SW 1271 (cell line): ENCODE results near the gene FOXK1.

ENCODE experiments used
- DNase-seq, 2 experiments: peaks; one replicate each; lab custom pipeline; 2025; lab: John Stamatoyannopoulos, UW

FOXK1 gene

DNA sequence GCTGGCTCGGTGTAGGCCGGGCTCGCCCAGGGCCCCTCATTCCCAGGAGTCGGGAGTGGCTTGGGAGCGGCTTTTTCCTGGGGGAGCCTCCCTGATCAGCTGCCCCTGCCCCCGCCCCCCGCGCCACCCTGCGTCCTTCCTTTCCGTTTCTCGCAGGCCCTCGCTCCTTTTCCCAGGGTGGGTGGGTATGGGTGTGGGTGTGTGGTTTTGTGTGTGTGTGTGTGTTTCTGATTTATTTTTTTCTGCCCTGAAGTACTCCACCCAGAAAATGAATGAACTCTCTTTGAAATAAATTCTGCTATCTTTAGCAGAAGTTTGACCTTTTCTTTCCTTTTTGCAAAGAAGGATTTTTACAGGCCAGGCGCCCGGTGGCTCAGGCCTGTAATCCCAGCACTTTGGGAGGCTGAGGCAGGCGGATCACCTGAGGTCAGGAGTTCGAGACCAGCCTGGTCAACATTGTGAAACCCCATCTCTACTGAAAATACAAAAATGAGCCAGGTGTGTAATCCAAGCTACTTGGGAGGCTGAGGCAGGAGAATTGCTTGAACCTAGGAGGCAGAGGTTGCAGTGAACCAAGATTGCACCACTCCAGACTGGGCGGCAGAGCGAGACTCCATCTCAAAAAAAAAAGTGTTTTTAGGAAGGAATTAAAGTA is 63.3 kb downstream of the FOXK1 start:
- no peak for DNase-seq

GRCh38 chr7:4745971-4746919 is 64.2 kb downstream of the FOXK1 start:
- DNase-seq = peak; percentile 56 to 72

- DNase-seq = no peak
Observed at GRCh38 chr7:4747013-4747412, 64.9 kb downstream of the FOXK1 start.

GRCh38 chr7:4747746-4748145 is 65.7 kb downstream of the FOXK1 start:
- no peak for DNase-seq

DNA sequence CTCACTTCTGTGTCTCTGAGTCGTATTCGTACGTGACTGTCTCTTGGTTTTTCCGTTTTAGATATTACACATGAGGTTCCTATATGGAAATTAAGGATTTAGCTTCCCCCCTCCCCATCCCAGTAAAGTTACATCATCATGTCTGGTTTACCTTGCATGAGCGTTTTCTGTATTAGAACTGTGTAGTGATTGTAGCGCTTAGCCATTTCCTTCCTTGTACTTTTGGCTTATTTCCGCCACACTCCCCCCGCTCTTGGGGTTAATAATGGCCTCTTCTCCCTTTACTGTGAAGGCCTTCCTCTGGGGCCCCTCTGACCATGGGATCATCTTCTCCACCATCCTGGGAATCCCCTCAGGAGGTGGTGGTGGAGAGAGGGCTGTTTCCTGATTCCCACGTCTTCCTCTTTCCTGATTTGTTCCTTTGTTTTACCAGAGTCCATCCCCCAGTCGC is 66.2 kb downstream of the FOXK1 start:
- DNase-seq = no peak

DNA sequence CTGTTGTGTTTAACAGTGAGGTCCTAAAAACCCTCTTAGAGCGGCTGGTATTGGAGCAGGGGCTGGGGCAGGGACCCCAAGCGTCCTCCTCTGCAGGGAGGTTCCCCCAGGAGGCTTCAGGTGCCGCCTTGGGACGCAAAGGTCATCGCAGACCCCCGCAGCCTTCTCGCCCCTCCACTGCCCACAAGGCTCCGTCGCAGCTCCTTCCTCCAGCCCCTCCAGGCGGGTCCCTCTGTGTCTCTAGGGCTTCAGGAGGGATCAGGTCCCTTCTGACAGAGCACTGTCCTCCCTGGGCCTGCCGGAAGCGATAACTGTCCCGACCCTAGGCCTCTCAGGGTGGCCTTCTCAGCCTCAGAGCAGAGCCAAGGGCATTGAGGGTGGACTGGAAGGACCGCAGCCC is 67.3 kb downstream of the FOXK1 start:
- DNase-seq = no peak

GRCh38 chr7:4749798-4750197 is 67.7 kb downstream of the FOXK1 start:
- DNase-seq = no peak

DNA sequence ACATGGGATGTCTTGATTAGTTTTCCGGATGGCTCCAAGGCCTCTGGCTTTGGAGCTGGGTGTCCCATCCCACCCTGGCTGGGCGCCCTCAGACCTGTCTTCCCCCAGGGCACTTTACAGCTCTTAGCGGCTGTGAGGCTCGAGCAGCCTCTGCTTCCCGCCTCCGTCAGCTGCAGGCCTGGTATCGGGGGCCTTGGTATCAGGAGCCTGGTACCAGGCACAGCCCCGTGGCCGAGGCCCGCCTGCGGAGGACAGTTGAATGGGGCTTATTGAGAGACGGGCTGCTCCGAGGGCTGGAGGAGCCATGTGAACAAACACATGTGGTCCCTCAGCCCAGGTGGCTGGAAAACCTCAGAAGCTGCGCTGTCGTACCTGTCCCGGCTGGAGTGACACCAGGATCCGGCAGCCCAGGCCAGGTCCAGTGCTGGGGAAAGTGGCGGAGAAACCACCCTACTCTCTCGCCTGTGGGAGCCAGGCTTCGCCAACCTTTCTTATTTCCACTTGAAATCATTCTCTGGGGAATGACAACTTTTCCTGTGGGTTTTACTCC is 69.4 kb downstream of the FOXK1 start:
- DNase-seq = no peak

DNA sequence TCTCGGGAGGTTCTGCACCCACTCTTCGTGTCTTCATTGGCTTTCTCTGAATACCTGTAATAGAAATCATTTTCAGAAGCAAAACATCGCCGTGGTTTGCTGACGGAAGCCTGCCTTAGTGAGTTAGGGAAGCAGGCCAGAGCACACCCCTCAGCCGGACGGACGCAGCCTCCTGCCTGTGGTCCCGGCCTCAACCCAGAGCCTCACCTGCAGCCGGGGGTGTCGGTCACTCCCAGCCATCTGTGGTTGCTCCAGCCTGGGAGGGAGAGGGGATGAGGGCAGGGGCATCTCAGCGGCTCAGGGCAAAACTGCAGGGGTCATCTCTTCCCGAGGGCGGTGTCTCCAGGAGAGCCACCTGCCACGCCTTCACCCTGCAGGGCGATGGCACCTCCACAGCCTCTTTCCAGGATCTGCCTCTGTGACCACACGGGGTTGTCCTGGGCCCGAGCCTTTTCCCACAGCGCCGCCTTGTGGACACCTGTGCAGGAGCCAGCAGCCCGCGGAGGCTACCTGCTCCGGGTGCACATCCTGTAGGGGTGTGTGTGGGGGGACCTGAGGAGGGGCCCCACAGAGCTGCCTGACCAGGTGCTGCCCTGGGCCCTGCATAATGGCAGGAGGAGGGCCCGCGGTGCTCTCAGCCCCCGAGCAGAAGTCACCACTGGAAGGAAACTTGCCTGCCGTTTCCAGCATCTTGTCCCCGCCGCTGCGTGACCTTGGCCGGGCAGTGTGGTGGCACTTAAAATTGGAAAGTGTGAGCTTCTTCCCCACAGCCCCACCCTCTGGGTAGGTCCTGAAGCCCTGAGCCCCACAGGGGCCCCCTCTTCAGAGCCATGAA is 71.7 kb downstream of the FOXK1 start:
- peak in 1 of 2 experiments; percentile 58 for DNase-seq

DNA sequence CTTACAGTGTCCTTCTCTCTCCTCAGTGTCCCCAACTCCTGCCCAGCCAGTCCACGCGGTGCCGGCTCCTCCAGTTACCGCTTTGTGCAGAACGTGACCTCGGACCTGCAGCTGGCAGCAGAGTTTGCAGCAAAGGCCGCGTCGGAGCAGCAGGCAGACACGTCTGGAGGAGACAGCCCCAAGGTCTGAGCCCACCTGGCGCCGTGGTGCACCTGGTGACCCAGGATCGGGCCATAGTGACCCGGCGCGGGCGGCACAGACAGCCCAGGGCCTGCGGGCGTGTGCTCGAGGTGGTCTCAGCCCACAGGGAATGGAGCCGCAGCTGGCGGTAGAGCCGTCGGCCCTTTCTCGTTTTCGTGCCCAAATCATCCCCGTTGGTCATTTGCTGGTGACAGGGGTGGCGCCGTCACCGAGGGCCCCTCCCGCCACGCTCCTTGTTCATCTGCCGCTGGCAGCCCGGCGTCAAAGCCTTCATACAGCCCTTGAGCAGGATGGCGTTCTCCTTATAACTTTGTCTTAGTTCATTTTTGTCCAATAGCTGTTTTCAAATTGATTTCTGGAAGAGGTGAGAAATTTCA is 72.4 kb downstream of the FOXK1 start:
- no peak for DNase-seq

DNA sequence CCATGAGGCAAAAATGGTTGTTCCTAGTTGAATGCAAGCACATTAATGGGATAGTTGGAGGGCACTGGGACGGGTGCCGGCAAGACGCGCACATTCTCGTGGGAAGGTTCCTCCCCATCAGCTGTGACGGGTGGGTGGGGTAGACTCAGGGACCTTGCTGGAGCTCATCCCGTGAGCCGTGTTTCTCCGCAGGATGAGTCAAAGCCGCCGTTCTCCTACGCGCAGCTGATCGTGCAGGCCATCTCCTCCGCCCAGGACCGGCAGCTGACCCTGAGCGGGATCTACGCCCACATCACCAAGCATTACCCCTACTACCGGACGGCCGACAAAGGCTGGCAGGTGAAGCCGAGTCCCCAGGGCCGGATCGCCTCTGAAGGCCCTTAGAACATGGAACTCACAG is 73.0 kb downstream of the FOXK1 start:
- DNase-seq = no peak

GRCh38 chr7:4758111-4758510 is 76.0 kb downstream of the FOXK1 start:
- DNase-seq = no peak

DNA sequence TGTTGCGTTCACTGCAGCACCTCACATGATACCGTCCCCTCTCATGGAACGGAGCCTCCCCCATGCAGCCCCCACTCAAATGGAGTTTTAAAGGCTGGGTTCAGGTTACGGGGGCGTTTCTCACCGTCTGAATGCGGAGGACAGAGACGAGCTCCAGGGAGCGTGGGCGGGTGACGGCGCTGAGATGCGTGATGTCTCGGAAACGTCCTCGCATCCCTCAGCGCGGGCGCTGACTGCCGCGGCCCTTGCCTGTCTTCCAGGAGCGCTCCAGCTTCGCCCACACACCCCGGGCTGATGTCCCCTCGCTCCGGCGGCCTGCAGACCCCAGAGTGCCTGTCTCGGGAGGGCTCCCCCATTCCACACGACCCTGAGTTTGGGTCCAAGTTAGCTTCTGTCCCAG is 76.7 kb downstream of the FOXK1 start:
- no peak for DNase-seq

DNA sequence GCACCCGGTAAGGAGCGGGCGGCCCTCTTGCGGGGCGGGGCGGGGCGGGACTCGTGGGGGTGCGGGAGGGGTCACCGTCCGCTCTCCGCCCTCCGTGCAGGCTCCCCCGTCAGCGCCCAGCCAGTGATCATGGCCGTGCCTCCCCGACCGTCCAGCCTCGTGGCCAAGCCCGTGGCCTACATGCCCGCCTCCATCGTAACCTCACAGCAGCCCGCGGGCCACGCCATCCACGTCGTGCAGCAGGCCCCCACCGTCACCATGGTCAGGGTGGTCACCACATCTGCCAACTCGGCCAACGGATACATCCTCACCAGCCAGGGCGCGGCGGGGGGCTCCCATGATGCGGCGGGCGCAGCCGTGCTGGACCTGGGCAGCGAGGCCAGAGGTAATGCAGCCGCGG is 77.1 kb downstream of the FOXK1 start:
- no peak for DNase-seq

- no peak for DNase-seq
Observed at GRCh38 chr7:4760952-4761351, 78.9 kb downstream of the FOXK1 start.

DNA sequence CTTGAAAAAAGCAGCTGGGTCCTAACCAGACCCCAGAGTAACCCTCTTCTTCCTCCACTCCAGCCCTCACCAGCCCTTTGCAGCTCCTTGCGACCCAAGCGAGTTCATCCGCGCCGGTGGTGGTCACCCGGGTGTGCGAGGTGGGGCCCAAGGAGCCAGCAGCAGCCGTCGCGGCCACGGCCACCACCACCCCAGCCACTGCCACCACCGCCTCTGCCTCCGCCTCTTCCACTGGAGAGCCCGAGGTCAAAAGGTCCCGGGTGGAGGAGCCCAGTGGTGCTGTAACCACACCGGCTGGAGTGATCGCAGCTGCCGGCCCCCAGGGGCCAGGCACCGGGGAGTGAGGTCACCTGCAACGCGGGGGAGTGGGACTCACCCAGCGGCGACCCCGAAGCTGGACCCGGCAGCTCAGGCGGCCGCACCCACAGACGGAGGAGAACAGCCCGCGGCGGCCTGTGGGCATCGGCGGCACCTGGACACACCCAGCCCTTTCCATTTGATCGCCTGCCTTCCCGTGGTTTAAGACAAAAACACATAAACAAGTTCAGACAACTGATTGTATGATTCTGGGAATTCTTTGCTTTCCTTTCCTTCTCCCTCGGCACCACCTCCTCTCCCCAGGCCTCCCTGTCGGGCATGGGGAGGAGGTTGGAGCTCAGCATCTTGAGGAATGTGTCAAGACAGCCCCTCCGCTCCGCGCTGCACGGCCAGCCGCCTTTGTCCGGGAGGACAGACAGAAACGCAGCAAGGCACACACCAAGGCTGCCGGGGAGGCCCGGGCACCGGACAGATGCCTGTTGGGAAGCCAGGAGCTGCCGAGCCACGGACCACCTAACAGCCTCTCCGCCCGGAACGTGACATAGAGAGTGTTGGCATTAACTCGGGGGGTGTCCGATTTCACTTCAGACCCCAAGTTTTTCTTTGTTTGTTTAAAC is 80.3 kb downstream of the FOXK1 start:
- no peak for DNase-seq

DNA sequence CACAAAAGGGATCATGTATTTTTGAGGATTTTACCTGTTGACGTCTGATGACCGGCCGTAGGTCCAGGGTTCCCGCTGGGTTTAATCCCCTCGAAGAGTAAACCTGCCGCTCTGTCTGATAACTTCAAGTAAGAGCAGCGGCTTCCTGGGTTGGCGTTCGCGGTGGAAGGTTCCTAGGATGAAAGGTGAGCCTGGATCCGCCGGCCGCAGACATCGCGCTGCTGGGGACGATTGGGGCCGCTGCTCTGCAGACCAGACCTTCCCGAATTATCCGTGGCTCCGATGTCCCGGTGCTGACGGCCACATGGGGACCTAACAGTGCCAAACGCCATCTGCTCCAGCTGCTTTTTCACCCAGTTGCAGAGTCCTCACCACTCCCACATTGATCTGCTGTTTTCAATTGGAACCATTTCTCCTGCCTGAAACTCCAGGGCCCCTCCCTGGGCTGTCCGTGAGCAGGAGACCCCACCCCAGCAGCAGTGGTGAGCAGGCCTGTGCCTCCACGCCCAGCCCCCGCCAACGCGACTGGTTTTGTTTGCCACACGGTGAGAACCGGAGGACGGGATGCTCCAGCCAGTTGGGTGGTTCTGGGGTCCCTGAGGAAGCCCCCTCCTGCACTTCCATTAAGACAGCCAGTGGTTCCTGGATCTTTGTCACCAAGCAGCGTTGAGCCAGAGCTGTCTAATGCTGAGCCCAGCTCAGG is 81.1 kb downstream of the FOXK1 start:
- DNase-seq = no peak

DNA sequence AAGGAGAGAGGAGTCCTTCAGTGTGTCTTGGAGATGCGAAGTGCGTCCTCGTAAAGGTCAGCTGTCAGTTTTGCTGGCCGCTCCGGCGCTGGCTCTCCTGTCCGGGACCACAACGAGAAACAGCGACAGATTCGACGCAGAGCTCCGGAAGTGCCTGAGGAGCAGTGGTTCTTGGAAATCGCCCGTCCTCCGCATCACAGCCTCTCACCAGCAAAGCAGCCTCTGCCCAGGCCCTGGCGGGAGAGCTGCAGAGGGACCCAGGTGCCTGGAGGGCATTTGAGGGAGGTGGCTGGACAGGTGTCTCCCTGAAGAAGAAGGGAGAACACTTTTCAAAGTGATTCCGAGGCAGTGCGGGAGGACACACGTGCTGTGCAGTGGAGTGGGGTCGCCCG is 81.7 kb downstream of the FOXK1 start:
- DNase-seq = no peak

- no peak for DNase-seq
Observed at GRCh38 chr7:4764402-4765007, 82.4 kb downstream of the FOXK1 start.
